ENCODE results near the gene TEKT1.

TEKT1 gene

GRCh38 chr17:6786618-6787017 is 44.9 kb downstream of the TEKT1 start (continued):
- TF ChIP-seq ZNF366 (tag by site-specific recombination; conservative IDR thresholded peaks at IDR 0.05) (no peak), ZNF555 (tag by site-specific recombination; conservative IDR thresholded peaks at IDR 0.05) (no peak), ZNF510 (tag by site-specific recombination; IDR thresholded peaks at IDR 0.05; ENCODE audit: insufficient replicate concordance) (no peak)

- Histone ChIP-seq H3K4me3 (ENCODE audit: low read depth, low read length) (no peak overlapping the region), H3K27ac (ENCODE audit: extremely low read depth, low read depth, low read length) (no peak overlapping the region), H3K9me3 (ENCODE audit: control insufficient read depth, insufficient read depth, low read depth, low read length) (no peaks in the 10 kb centered on the region), H3K36me3 (ENCODE audit: control insufficient read depth in 2 of 2, insufficient read depth in 1 of 2, low read length in 2 of 2) (no peaks in the 10 kb centered on the region), H3K4me1 (ENCODE audit: control insufficient read depth, insufficient read depth, low read length) (no peaks in the 10 kb centered on the region)
- ChIA-PET POLR2A (no interaction called here), CTCF (interaction anchor here (1.3 kb wide), 1 partner anchor 18 kb away, joined by 3 read pairs; no protein-coding TSS in a partner anchor)
- TF ChIP-seq ZNF366 (tag by site-specific recombination; conservative IDR thresholded peaks at IDR 0.05) (no peak), ZNF544 (tag by site-specific recombination; IDR thresholded peaks at IDR 0.05) (no peak), ZNF266 (tag by site-specific recombination; IDR thresholded peaks at IDR 0.05; ENCODE audit: low read depth) (no peak), ZNF623 (tag by site-specific recombination; IDR thresholded peaks at IDR 0.05) (no peak), ZNF23 (tag by site-specific recombination; IDR thresholded peaks at IDR 0.05; ENCODE audit: borderline replicate concordance) (no peak), ZNF239 (tag by site-specific recombination; IDR thresholded peaks at IDR 0.05) (no peak), ZNF48 (tag by site-specific recombination; IDR thresholded peaks at IDR 0.05) (no peak), ZNF19 (tag by site-specific recombination; IDR thresholded peaks at IDR 0.05; ENCODE audit: low read depth) (no peak), ZFP37 (tag by site-specific recombination; IDR thresholded peaks at IDR 0.05) (no peak), KLF1 (tag by site-specific recombination; IDR thresholded peaks at IDR 0.05) (no peak), ZNF221 (tag by site-specific recombination; IDR thresholded peaks at IDR 0.05; ENCODE audit: borderline replicate concordance) (no peak), ZNF747 (tag by site-specific recombination; IDR thresholded peaks at IDR 0.05) (no peak), SP7 (tag by site-specific recombination; IDR thresholded peaks at IDR 0.05) (no peak), KLF17 (tag by site-specific recombination; IDR thresholded peaks at IDR 0.05) (no peak), ZNF843 (tag by site-specific recombination; IDR thresholded peaks at IDR 0.05) (no peak), SP2 (tag by site-specific recombination; IDR thresholded peaks at IDR 0.05) (no peak), ZNF214 (tag by site-specific recombination; IDR thresholded peaks at IDR 0.05; ENCODE audit: borderline replicate concordance) (no peak), AEBP2 (tag by site-specific recombination; IDR thresholded peaks at IDR 0.05; ENCODE audit: borderline replicate concordance) (no peak)
These were observed 49.3 kb downstream of the TEKT1 start for GRCh38 chr17:6782244-6782643.

- ChIA-PET POLR2A (no interaction called here), CTCF (interaction anchor here (1.0 to 1.4 kb wide), 2 partner anchors 62 to 115 kb away, joined by 3 to 5 read pairs; no protein-coding TSS in a partner anchor)
- Histone ChIP-seq H3K27ac (ENCODE audit: extremely low read depth, low read depth, low read length) (no peak overlapping the region), H3K9me3 (ENCODE audit: control insufficient read depth, insufficient read depth, low read depth, low read length) (no peaks in the 10 kb centered on the region), H3K4me1 (ENCODE audit: control insufficient read depth, insufficient read depth, low read length) (no peaks in the 10 kb centered on the region), H3K36me3 (ENCODE audit: control insufficient read depth in 2 of 2, insufficient read depth in 1 of 2, low read length in 2 of 2) (no peaks in the 10 kb centered on the region), H3K4me3 (ENCODE audit: low read depth, low read length) (no peak overlapping the region)
- TF ChIP-seq ZIC2 (tag by site-specific recombination; IDR thresholded peaks at IDR 0.05) (peak; percentile 50), ZSCAN30 (tag by site-specific recombination; IDR thresholded peaks at IDR 0.05) (no peak)
These were observed 50.6 kb downstream of the TEKT1 start for GRCh38 chr17:6780886-6781285.

Measured in HEK293 (cell line).